ES-I3 (cell line): ENCODE results near the gene MACF1.

Experiments used
- H3K36me3 ChIP-seq: 2 replicates; pipeline ENCODE4 v1.6.1; 2013; ENCODE audit warnings: mild to moderate bottlenecking, low read length, control low read depth, moderate library complexity; ENCODE audit not compliant: insufficient read depth
- H3K4me1 ChIP-seq: 2 replicates; pipeline ENCODE4 v1.6.1; 2013; ENCODE audit warnings: mild to moderate bottlenecking, control low read depth, low read length; ENCODE audit not compliant: insufficient read depth
- H3K9ac ChIP-seq: 2 replicates; pipeline ENCODE4 v1.6.1; 2013; ENCODE audit warnings: low read depth, mild to moderate bottlenecking, low read length, moderate library complexity
- H3K9me3 ChIP-seq: 2 replicates; pipeline ENCODE4 v1.6.1; 2013; ENCODE audit warnings: mild to moderate bottlenecking, low read length, moderate library complexity; ENCODE audit not compliant: control insufficient read depth, insufficient read depth

The MACF1 gene

GRCh38 chr1:39528082-39528481, 323.6 kb downstream of the MACF1 start:
- Histone ChIP-seq H3K9ac (no peak overlapping the region), H3K9me3 (no peaks in the 10 kb centered on the region), H3K36me3 (no peaks in the 10 kb centered on the region; the same call in 1 of the 2 replicates), H3K4me1 (no peaks in the 10 kb centered on the region)

- Histone ChIP-seq H3K4me1 (no peaks in the 10 kb centered on the region), H3K9ac (no peak overlapping the region), H3K36me3 (no peaks in the 10 kb centered on the region; the same call in 1 of the 2 replicates), H3K9me3 (no peaks in the 10 kb centered on the region)
These were observed 325.5 kb downstream of the MACF1 start for GRCh38 chr1:39529901-39530535.

GRCh38 chr1:39531526-39531925, 327.0 kb downstream of the MACF1 start:
- Histone ChIP-seq H3K9me3 (no peaks in the 10 kb centered on the region), H3K36me3 (no peaks in the 10 kb centered on the region; the same call in 1 of the 2 replicates), H3K4me1 (no peaks in the 10 kb centered on the region), H3K9ac (no peak overlapping the region)

GRCh38 chr1:39533442-39533841, 328.9 kb downstream of the MACF1 start:
- Histone ChIP-seq H3K4me1 (no peaks in the 10 kb centered on the region), H3K9ac (no peak overlapping the region), H3K9me3 (no peaks in the 10 kb centered on the region), H3K36me3 (no peaks in the 10 kb centered on the region; the same call in 1 of the 2 replicates)
